Loucy (cell line): ENCODE data around the gene ACOT12.

Source experiments
- H2AFZ ChIP-seq: fragments of 200-600 bp; sonication (generic); 2 replicates; pipeline ENCODE4 v1.6.0; 2016; ENCODE audit warnings: antibody characterized with exemption, mild to moderate bottlenecking, low read length, moderate library complexity
- H3F3A ChIP-seq: fragments of 200-600 bp; 2 replicates; pipeline ENCODE4 v1.6.0; 2016; ENCODE audit warnings: antibody characterized with exemption, low read depth, mild to moderate bottlenecking
- H3K27me3 ChIP-seq: fragments of 200-600 bp; sonication (generic); 2 replicates; pipeline ENCODE4 v1.6.1; 2014; ENCODE audit warnings: low read length, mild to moderate bottlenecking; ENCODE audit not compliant: insufficient read depth, poor library complexity, severe bottlenecking
- H3K36me3 ChIP-seq: fragments of 200-600 bp; sonication (generic); 2 replicates; pipeline ENCODE4 v1.6.1; 2016; ENCODE audit warnings: low read length; ENCODE audit not compliant: insufficient read depth
- H3K4me1 ChIP-seq: fragments of 200-600 bp; sonication (generic); 2 replicates; pipeline ENCODE4 v1.5.1; 2014; ENCODE audit warnings: low read length, mild to moderate bottlenecking; ENCODE audit not compliant: insufficient read depth, poor library complexity, severe bottlenecking
- H3K4me2 ChIP-seq: fragments of 200-600 bp; sonication (generic); 2 replicates; pipeline ENCODE4 v1.6.0; 2014; ENCODE audit warnings: antibody characterized with exemption, low read length, low read depth, mild to moderate bottlenecking; ENCODE audit not compliant: poor library complexity, severe bottlenecking
- H3K4me3 ChIP-seq: fragments of 200-600 bp; sonication (generic); 2 replicates; pipeline ENCODE4 v1.5.1; 2014; ENCODE audit warnings: low read length, mild to moderate bottlenecking, mixed read lengths; ENCODE audit not compliant: poor library complexity, severe bottlenecking
- H3K79me2 ChIP-seq: fragments of 200-600 bp; sonication (generic); 2 replicates; pipeline ENCODE4 v1.6.1; 2014; ENCODE audit warnings: low read length; ENCODE audit not compliant: insufficient read depth
- H3K9ac ChIP-seq: fragments of 200-600 bp; sonication (generic); 2 replicates; pipeline ENCODE4 v1.6.0; 2014; ENCODE audit warnings: mild to moderate bottlenecking, low read depth, low read length, moderate library complexity; ENCODE audit not compliant: poor library complexity, severe bottlenecking
- H3K9me2 ChIP-seq: fragments of 200-600 bp; sonication (generic); replicated peaks from 2 replicates; pipeline ENCODE4 v1.6.1; 2016; ENCODE audit warnings: low read depth, low read length, mixed read lengths
- H3K9me3 ChIP-seq: fragments of 200-600 bp; sonication (generic); 2 replicates; pipeline ENCODE4 v1.6.1; 2014; ENCODE audit warnings: mild to moderate bottlenecking, antibody characterized with exemption, low read length, low read depth; ENCODE audit not compliant: insufficient read depth
- H4K20me1 ChIP-seq: fragments of 200-600 bp; sonication (generic); 2 replicates; pipeline ENCODE4 v1.6.0; 2014; ENCODE audit warnings: antibody characterized with exemption, low read length, mild to moderate bottlenecking; ENCODE audit not compliant: insufficient read depth, poor library complexity, severe bottlenecking
- EZH2phosphoT487 ChIP-seq: fragments of 200-600 bp; IDR thresholded peaks from 2 replicates; pipeline ENCODE4 v1.6.1; 2018; ENCODE audit warnings: antibody characterized with exemption, mild to moderate bottlenecking, moderate library complexity, borderline replicate concordance
- TF ChIP-seq, protein P1 (sequence below): fragments of 200-600 bp; sonication (generic); conservative IDR thresholded peaks from 2 replicates; pipeline ENCODE4 v1.5.1; 2014; ENCODE audit warnings: mild to moderate bottlenecking, antibody characterized with exemption, low read length

The ACOT12 gene

DNA sequence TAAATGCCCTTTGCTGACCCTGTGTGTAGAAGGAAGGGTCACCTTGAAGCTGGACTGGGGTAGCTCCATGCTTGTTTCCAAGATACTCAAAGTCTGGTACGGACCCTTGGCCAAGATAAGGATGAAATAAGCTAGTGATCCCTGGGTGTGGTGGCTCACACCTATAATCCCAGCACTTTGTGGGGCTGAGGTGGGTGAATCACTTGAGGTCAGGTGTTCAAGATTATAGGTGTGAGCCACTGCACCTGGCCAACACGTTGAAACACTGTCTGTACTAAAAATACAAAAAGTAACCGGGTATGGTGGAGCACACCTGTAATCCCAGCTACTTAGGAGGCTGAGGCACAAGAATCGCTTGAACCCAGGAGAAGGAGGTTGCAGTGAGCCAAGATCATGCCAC is 33.3 kb downstream of the ACOT12 start:
- no peak overlapping the region for H3K4me3 ChIP-seq
- H3K9ac ChIP-seq, result no peak overlapping the region
- TF ChIP-seq EZH2phosphoT487, result no peak
- TF ChIP-seq, protein P1, sequence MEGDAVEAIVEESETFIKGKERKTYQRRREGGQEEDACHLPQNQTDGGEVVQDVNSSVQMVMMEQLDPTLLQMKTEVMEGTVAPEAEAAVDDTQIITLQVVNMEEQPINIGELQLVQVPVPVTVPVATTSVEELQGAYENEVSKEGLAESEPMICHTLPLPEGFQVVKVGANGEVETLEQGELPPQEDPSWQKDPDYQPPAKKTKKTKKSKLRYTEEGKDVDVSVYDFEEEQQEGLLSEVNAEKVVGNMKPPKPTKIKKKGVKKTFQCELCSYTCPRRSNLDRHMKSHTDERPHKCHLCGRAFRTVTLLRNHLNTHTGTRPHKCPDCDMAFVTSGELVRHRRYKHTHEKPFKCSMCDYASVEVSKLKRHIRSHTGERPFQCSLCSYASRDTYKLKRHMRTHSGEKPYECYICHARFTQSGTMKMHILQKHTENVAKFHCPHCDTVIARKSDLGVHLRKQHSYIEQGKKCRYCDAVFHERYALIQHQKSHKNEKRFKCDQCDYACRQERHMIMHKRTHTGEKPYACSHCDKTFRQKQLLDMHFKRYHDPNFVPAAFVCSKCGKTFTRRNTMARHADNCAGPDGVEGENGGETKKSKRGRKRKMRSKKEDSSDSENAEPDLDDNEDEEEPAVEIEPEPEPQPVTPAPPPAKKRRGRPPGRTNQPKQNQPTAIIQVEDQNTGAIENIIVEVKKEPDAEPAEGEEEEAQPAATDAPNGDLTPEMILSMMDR, result no peak
- H3K4me1 ChIP-seq, result no peaks in the 10 kb centered on the region
- H3K9me2 ChIP-seq, result no peaks in the 10 kb centered on the region
- no peaks in the 10 kb centered on the region for H4K20me1 ChIP-seq
- H3K27me3 ChIP-seq, result no peaks in the 10 kb centered on the region
- H2AFZ ChIP-seq, result no peak overlapping the region
- H3K79me2 ChIP-seq, result no peaks in the 10 kb centered on the region
- no peaks in the 10 kb centered on the region for H3K36me3 ChIP-seq
- H3K4me2 ChIP-seq, result no peak overlapping the region
- no peaks in the 10 kb centered on the region for H3F3A ChIP-seq
- no peaks in the 10 kb centered on the region for H3K9me3 ChIP-seq

DNA sequence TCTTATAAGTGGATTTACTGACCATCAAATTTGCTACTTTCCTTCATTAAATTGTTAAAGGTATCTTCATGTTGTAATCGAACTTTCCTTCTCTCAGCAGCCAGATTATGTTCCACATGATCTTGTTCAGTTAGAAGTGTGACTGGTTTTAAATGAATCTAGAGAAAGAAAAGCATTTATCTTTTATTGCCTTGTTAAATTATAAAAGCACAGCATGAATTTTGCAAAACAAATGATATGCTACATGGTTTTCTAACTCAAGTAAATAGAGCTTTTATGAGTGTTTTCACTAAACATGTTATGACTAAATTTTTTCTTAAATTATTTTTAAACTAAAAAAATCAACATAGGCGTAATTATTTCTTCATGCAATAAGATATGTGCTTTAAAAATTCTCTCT is 34.1 kb downstream of the ACOT12 start:
- H3K4me2 ChIP-seq, result no peak overlapping the region
- H3K4me3 ChIP-seq, result no peak overlapping the region
- H3K79me2 ChIP-seq, result no peaks in the 10 kb centered on the region
- no peaks in the 10 kb centered on the region for H3K9me3 ChIP-seq
- H3F3A ChIP-seq, result no peaks in the 10 kb centered on the region
- H3K36me3 ChIP-seq, result no peaks in the 10 kb centered on the region
- H3K4me1 ChIP-seq, result no peaks in the 10 kb centered on the region
- H3K9ac ChIP-seq, result no peak overlapping the region
- no peaks in the 10 kb centered on the region for H3K9me2 ChIP-seq
- TF ChIP-seq, protein P1, result no peak
- TF ChIP-seq EZH2phosphoT487, result no peak
- no peak overlapping the region for H2AFZ ChIP-seq
- H4K20me1 ChIP-seq, result no peaks in the 10 kb centered on the region
- no peaks in the 10 kb centered on the region for H3K27me3 ChIP-seq

DNA sequence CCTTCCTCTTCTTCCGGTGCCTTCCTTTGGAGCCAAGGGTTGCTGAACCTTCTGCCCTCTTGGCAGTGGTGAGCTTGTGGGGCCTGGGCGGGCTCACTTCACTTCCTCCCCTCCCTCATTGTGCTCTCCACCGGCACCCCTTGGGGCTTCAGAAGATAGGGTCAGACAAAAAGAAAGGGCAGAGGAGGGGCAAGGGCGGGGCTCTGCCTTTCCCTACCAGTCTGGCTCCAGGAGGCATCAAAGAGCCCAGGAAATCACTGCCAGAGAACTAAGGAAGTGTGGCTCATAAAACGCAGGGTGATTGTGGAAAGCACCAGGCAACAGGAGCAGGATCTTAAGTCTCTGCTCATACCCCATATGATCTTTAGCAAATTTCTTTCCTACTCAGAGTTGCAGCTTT is 34.8 kb downstream of the ACOT12 start:
- H3K79me2 ChIP-seq, result no peaks in the 10 kb centered on the region
- H3K9me3 ChIP-seq, result no peaks in the 10 kb centered on the region
- H3F3A ChIP-seq, result no peaks in the 10 kb centered on the region
- no peak overlapping the region for H3K9ac ChIP-seq
- no peaks in the 10 kb centered on the region for H3K9me2 ChIP-seq
- no peaks in the 10 kb centered on the region for H3K4me1 ChIP-seq
- no peak overlapping the region for H2AFZ ChIP-seq
- H3K4me3 ChIP-seq, result no peak overlapping the region
- no peaks in the 10 kb centered on the region for H4K20me1 ChIP-seq
- no peaks in the 10 kb centered on the region for H3K27me3 ChIP-seq
- TF ChIP-seq, protein P1, result no peak
- TF ChIP-seq EZH2phosphoT487, result no peak
- H3K4me2 ChIP-seq, result no peak overlapping the region
- no peaks in the 10 kb centered on the region for H3K36me3 ChIP-seq
